Karpas-422 (cell line): ENCODE results near the gene RSKR. TPM values are rescaled to one million over a fixed set of nuclear protein-coding genes. Genes with fewer than 3 reads are reported as not detected.

Experiments used
- DNase-seq: peaks from one replicate; pipeline ENCODE4 v3.0.0-alpha.2; 2015
- H2AFZ ChIP-seq: fragments of 200-600 bp; sonication (generic); 2 replicates; pipeline ENCODE4 v1.6.1; 2014; ENCODE audit warnings: antibody characterized with exemption, low read length, mixed read lengths
- H3K27ac ChIP-seq: fragments of 200-600 bp; sonication (generic); 2 replicates; pipeline ENCODE4 v1.5.1; 2014; ENCODE audit warnings: mild to moderate bottlenecking, low read length, moderate library complexity
- H3K27me3 ChIP-seq: fragments of 200-600 bp; sonication (generic); 2 replicates; pipeline ENCODE4 v1.6.1; 2014; ENCODE audit warnings: low read length, mixed read lengths
- H3K36me3 ChIP-seq: fragments of 200-600 bp; sonication (generic); 2 replicates; pipeline ENCODE4 v1.6.1; 2014; ENCODE audit warnings: low read length, mixed read lengths; ENCODE audit not compliant: insufficient read depth
- H3K4me1 ChIP-seq: fragments of 200-600 bp; sonication (generic); 2 replicates; pipeline ENCODE4 v1.6.1; 2014; ENCODE audit warnings: mild to moderate bottlenecking, low read length, mixed read lengths
- H3K4me2 ChIP-seq: fragments of 200-600 bp; sonication (generic); 2 replicates; pipeline ENCODE4 v1.6.1; 2014; ENCODE audit warnings: low read length, low read depth, mild to moderate bottlenecking; ENCODE audit not compliant: poor library complexity, severe bottlenecking
- H3K4me3 ChIP-seq: fragments of 200-600 bp; sonication (generic); 2 replicates; pipeline ENCODE4 v1.5.1; 2014; ENCODE audit warnings: mild to moderate bottlenecking, antibody characterized with exemption, low read length, mixed read lengths
- H3K79me2 ChIP-seq: fragments of 200-600 bp; sonication (generic); 2 replicates; pipeline ENCODE4 v1.6.1; 2014; ENCODE audit warnings: mild to moderate bottlenecking, low read length, mixed read lengths
- H3K9ac ChIP-seq: fragments of 200-600 bp; sonication (generic); 2 replicates; pipeline ENCODE4 v1.6.0; 2014; ENCODE audit warnings: low read length
- H3K9me2 ChIP-seq: fragments of 200-600 bp; sonication (generic), shearing (Covaris generic); replicated peaks from 2 replicates; pipeline ENCODE4 v1.6.0; 2014; ENCODE audit warnings: mild to moderate bottlenecking, low read length, moderate library complexity; ENCODE audit not compliant: insufficient read depth
- H3K9me3 ChIP-seq: fragments of 300-700, 200-600 bp; sonication (generic); 2 replicates; pipeline ENCODE4 v1.6.1; 2014; ENCODE audit warnings: low read length, mixed read lengths
- H4K20me1 ChIP-seq: fragments of 200-600 bp; sonication (generic); 2 replicates; pipeline ENCODE4 v1.6.1; 2014; ENCODE audit warnings: mild to moderate bottlenecking, antibody characterized with exemption, low read length, low read depth; ENCODE audit not compliant: insufficient read depth
- total RNA-seq: library from RNA; depleted of rRNA; stranded (reverse); fragments of >200 nt; shearing (Covaris generic); gene quantifications from 2 replicates; pipeline ENCODE4 v1.2.3, GENCODE V29; 2014; ENCODE audit warnings: low replicate concordance

The RSKR gene
- total RNA-seq, 1 experiment from 2014 or later = 33.5 TPM

GRCh38 chr17:28575126-28575795 is 38.7 kb downstream of the RSKR start:
- H3K9ac ChIP-seq = peak overlapping the region; percentile 54
- H3K9me2 ChIP-seq = no peaks in the 10 kb centered on the region
- peak overlapping the region; percentile 56 for H3K4me2 ChIP-seq

GRCh38 chr17:28574526-28574925 is 39.5 kb downstream of the RSKR start:
- Histone ChIP-seq H3K36me3 (peaks cover 34% of the 10 kb centered on the region), H3K79me2 (peaks cover 22% of the 10 kb centered on the region), H3K27me3 (no peaks in the 10 kb centered on the region), H3K27ac (no peak overlapping the region), H3K4me1 (peaks cover 50% of the 10 kb centered on the region), H3K9me2 (no peaks in the 10 kb centered on the region), H2AFZ (no peak overlapping the region), H3K4me3 (no peak overlapping the region), H3K9ac (no peak overlapping the region), H3K4me2 (no peak overlapping the region), H4K20me1 (no peaks in the 10 kb centered on the region), H3K9me3 (no peaks in the 10 kb centered on the region)
- DNase-seq = peak; percentile 46

More at GRCh38 chr17:28575126-28575795, 38.7 kb downstream of the RSKR start:
- no peak for DNase-seq
- Histone ChIP-seq H3K4me1 (peaks cover 43% of the 10 kb centered on the region), H3K27me3 (no peaks in the 10 kb centered on the region), H2AFZ (no peak overlapping the region), H3K9me3 (no peaks in the 10 kb centered on the region), H3K4me3 (peak overlapping the region; percentile 52; the same call in 1 of the 2 replicates), H3K79me2 (peaks cover 14% of the 10 kb centered on the region), H4K20me1 (no peaks in the 10 kb centered on the region), H3K36me3 (peaks cover 32% of the 10 kb centered on the region), H3K27ac (peak overlapping the region; percentile 12)

GRCh38 chr17:28573966-28574480 is 40.0 kb downstream of the RSKR start:
- peaks cover 31% of the 10 kb centered on the region for H3K36me3 ChIP-seq
- no peak for DNase-seq
- peaks cover 55% of the 10 kb centered on the region for H3K4me1 ChIP-seq
- H3K4me2 ChIP-seq = no peak overlapping the region
- H3K27me3 ChIP-seq = no peaks in the 10 kb centered on the region
- peaks cover 27% of the 10 kb centered on the region for H3K79me2 ChIP-seq
- H2AFZ ChIP-seq = no peak overlapping the region
- no peak overlapping the region for H3K4me3 ChIP-seq
- no peaks in the 10 kb centered on the region for H3K9me3 ChIP-seq
- H4K20me1 ChIP-seq = no peaks in the 10 kb centered on the region
- H3K9me2 ChIP-seq = no peaks in the 10 kb centered on the region
- no peak overlapping the region for H3K9ac ChIP-seq
- H3K27ac ChIP-seq = no peak overlapping the region

GRCh38 chr17:28573521-28573920 is 40.5 kb downstream of the RSKR start:
- Histone ChIP-seq H3K9ac (no peak overlapping the region), H3K9me3 (no peaks in the 10 kb centered on the region), H4K20me1 (no peaks in the 10 kb centered on the region), H3K4me3 (no peak overlapping the region), H3K36me3 (peaks cover 28% of the 10 kb centered on the region; the same call in 1 of the 2 replicates), H3K27ac (no peak overlapping the region), H3K4me2 (no peak overlapping the region), H3K79me2 (peaks cover 29% of the 10 kb centered on the region), H2AFZ (no peak overlapping the region), H3K9me2 (no peaks in the 10 kb centered on the region), H3K4me1 (peaks cover 58% of the 10 kb centered on the region), H3K27me3 (no peaks in the 10 kb centered on the region)
- DNase-seq = no peak

GRCh38 chr17:28573040-28573380 is 41.0 kb downstream of the RSKR start:
- Histone ChIP-seq H3K27ac (peak overlapping the region; percentile 68), H3K4me3 (peak overlapping the region; percentile 97; the same call in 1 of the 2 replicates), H2AFZ (no peak overlapping the region), H3K36me3 (peaks cover 24% of the 10 kb centered on the region; the same call in 1 of the 2 replicates), H3K79me2 (peaks cover 33% of the 10 kb centered on the region), H3K9ac (peak overlapping the region; percentile 98), H3K9me2 (no peaks in the 10 kb centered on the region), H3K9me3 (no peaks in the 10 kb centered on the region), H3K4me2 (peak overlapping the region; percentile 74), H3K4me1 (peaks cover 63% of the 10 kb centered on the region), H3K27me3 (no peaks in the 10 kb centered on the region), H4K20me1 (no peaks in the 10 kb centered on the region)
- no peak for DNase-seq

- H3K4me3 ChIP-seq = peak overlapping the region; percentile 97
- H3K9ac ChIP-seq = peak overlapping the region; percentile 98
- peak overlapping the region; percentile 68 for H3K27ac ChIP-seq
- DNase-seq = no peak
- H3K9me3 ChIP-seq = no peaks in the 10 kb centered on the region
- H3K9me2 ChIP-seq = no peaks in the 10 kb centered on the region
- H3K79me2 ChIP-seq = peaks cover 33% of the 10 kb centered on the region
- no peak overlapping the region for H2AFZ ChIP-seq
- peaks cover 64% of the 10 kb centered on the region for H3K4me1 ChIP-seq
- H3K27me3 ChIP-seq = no peaks in the 10 kb centered on the region
- peak overlapping the region; percentile 74 for H3K4me2 ChIP-seq
- H4K20me1 ChIP-seq = no peaks in the 10 kb centered on the region
- peaks cover 18% of the 10 kb centered on the region; the same call in 1 of the 2 replicates for H3K36me3 ChIP-seq
Observed at GRCh38 chr17:28572259-28573039, 41.5 kb downstream of the RSKR start.

GRCh38 chr17:28571361-28572122 is 42.4 kb downstream of the RSKR start, which contains the start of gene PIGS:
TSS of gene PIGS (minus strand) at chr17:28571524. CDS start at chr17:28571496, 28 bp downstream.
- Histone ChIP-seq H2AFZ (peak within 1 kb of the TSS; percentile 89), H3K9me2 (no peaks in the 10 kb centered on the region), H4K20me1 (peaks cover 6% of the 10 kb centered on the region; the same call in 1 of the 2 replicates), H3K79me2 (peaks cover 42% of the 10 kb centered on the region), H3K27me3 (no peaks in the 10 kb centered on the region), H3K27ac (peak within 1 kb of the TSS; percentile 68), H3K4me1 (peaks cover 66% of the 10 kb centered on the region), H3K4me2 (peak within 1 kb of the TSS; percentile 74), H3K36me3 (peaks cover 25% of the 10 kb centered on the region; the same call in 1 of the 2 replicates), H3K4me3 (peak within 1 kb of the TSS; percentile 97), H3K9me3 (no peaks in the 10 kb centered on the region), H3K9ac (peak within 1 kb of the TSS; percentile 98)
- peak; percentile 97 for DNase-seq
